SU-DHL-6 (cell line): ENCODE results near the gene RAD51B.

ENCODE experiments used
- H2AFZ ChIP-seq: fragments of 200-600 bp; sonication (generic); 2 replicates; pipeline ENCODE4 v1.6.1; 2014; ENCODE audit warnings: low read depth, mild to moderate bottlenecking, moderate library complexity, mixed read lengths, antibody characterized with exemption, low read length; ENCODE audit not compliant: severe bottlenecking
- H3F3A ChIP-seq: fragments of 200-600 bp; shearing (Covaris generic); 2 replicates; pipeline ENCODE4 v1.6.0; 2016; ENCODE audit warnings: antibody characterized with exemption, mild to moderate bottlenecking; ENCODE audit not compliant: insufficient read depth
- H3K27ac ChIP-seq: fragments of 200-600 bp; sonication (generic); 2 replicates; pipeline ENCODE4 v1.5.1; 2016; ENCODE audit warnings: low read depth, mild to moderate bottlenecking, low read length, moderate library complexity, mixed read lengths
- H3K27me3 ChIP-seq: fragments of 200-600 bp; sonication (generic), shearing (Covaris generic); 2 replicates; pipeline ENCODE4 v1.6.0; 2014; ENCODE audit warnings: mild to moderate bottlenecking, low read length
- H3K36me3 ChIP-seq: fragments of 200-600 bp; sonication (generic); 2 replicates; pipeline ENCODE4 v1.6.1; 2014; ENCODE audit warnings: mild to moderate bottlenecking, low read length, mixed read lengths
- H3K4me2 ChIP-seq: fragments of 300-600, 200-600 bp; shearing (Covaris generic), sonication (generic); 2 replicates; pipeline ENCODE4 v1.6.0; 2014; ENCODE audit warnings: low read length, low read depth, mild to moderate bottlenecking; ENCODE audit not compliant: poor library complexity, severe bottlenecking
- H3K4me3 ChIP-seq: fragments of 200-600 bp; sonication (generic); 2 replicates; pipeline ENCODE4 v1.5.1; 2014; ENCODE audit warnings: antibody characterized with exemption, low read length, mild to moderate bottlenecking, mixed read lengths; ENCODE audit not compliant: insufficient read depth, poor library complexity, severe bottlenecking
- H3K79me2 ChIP-seq: fragments of 200-600 bp; sonication (generic); 2 replicates; pipeline ENCODE4 v1.6.1; 2014; ENCODE audit warnings: mild to moderate bottlenecking, low read length, moderate library complexity; ENCODE audit not compliant: insufficient read depth
- H3K9ac ChIP-seq: fragments of 200-600 bp; sonication (generic); 2 replicates; pipeline ENCODE4 v1.7.0; 2014; ENCODE audit warnings: mild to moderate bottlenecking, low read length
- H3K9me2 ChIP-seq: fragments of 200-600 bp; sonication (generic); replicated peaks from 2 replicates; pipeline ENCODE4 v1.6.1; 2014; ENCODE audit warnings: low read length; ENCODE audit not compliant: insufficient read depth
- H3K9me3 ChIP-seq: fragments of 200-600 bp; sonication (generic); 2 replicates; pipeline ENCODE4 v1.6.1; 2014; ENCODE audit warnings: low read length, mixed read lengths; ENCODE audit not compliant: insufficient read depth
- H4K20me1 ChIP-seq: fragments of 200-600 bp; sonication (generic); 2 replicates; pipeline ENCODE4 v1.6.1; 2014; ENCODE audit warnings: low read depth, mild to moderate bottlenecking, antibody characterized with exemption, low read length, moderate library complexity, mixed read lengths
- CTCF ChIP-seq: fragments of 200-600 bp; sonication (generic); IDR thresholded peaks from one replicate; pipeline ENCODE4 v1.5.1; 2017; ENCODE audit warnings: antibody characterized with exemption, mild to moderate bottlenecking, low read length, moderate library complexity; ENCODE audit not compliant: insufficient read depth, poor library complexity, severe bottlenecking
- EZH2phosphoT487 ChIP-seq: fragments of 200-600 bp; sonication (generic), shearing (Covaris generic); conservative IDR thresholded peaks from 2 replicates; pipeline ENCODE4 v1.6.1; 2018; ENCODE audit warnings: mild to moderate bottlenecking, antibody characterized with exemption, low read length, moderate library complexity, mixed read lengths

RAD51B gene

GRCh38 chr14:68522510-68523325 is 703.1 kb downstream of the RAD51B start:
- no peak overlapping the region for H3K27ac ChIP-seq
- H3F3A ChIP-seq, result no peaks in the 10 kb centered on the region
- H4K20me1 ChIP-seq, result no peaks in the 10 kb centered on the region
- no peak overlapping the region for H3K4me3 ChIP-seq
- H3K4me2 ChIP-seq, result no peak overlapping the region
- no peak overlapping the region for H3K9ac ChIP-seq
- no peak overlapping the region for H2AFZ ChIP-seq
- no peaks in the 10 kb centered on the region for H3K9me2 ChIP-seq
- no peaks in the 10 kb centered on the region for H3K9me3 ChIP-seq
- no peaks in the 10 kb centered on the region for H3K27me3 ChIP-seq
- TF ChIP-seq EZH2phosphoT487 (no peak), CTCF (no peak)
- no peaks in the 10 kb centered on the region for H3K79me2 ChIP-seq
- no peaks in the 10 kb centered on the region for H3K36me3 ChIP-seq

GRCh38 chr14:68523326-68523610 is 703.7 kb downstream of the RAD51B start:
- no peak for TF ChIP-seq EZH2phosphoT487
- TF ChIP-seq CTCF, result no peak
- Histone ChIP-seq H3K27ac (no peak overlapping the region), H3K9me2 (no peaks in the 10 kb centered on the region), H3K4me3 (no peak overlapping the region), H3K27me3 (no peaks in the 10 kb centered on the region), H3K4me2 (no peak overlapping the region), H4K20me1 (no peaks in the 10 kb centered on the region), H3K36me3 (no peaks in the 10 kb centered on the region), H3K9ac (no peak overlapping the region), H3F3A (no peaks in the 10 kb centered on the region), H3K9me3 (no peaks in the 10 kb centered on the region), H2AFZ (no peak overlapping the region), H3K79me2 (no peaks in the 10 kb centered on the region)

GRCh38 chr14:68523989-68524725 is 704.6 kb downstream of the RAD51B start:
- Histone ChIP-seq H3K27ac (no peak overlapping the region), H3K27me3 (no peaks in the 10 kb centered on the region), H3K79me2 (no peaks in the 10 kb centered on the region), H3K9me3 (peaks cover 2% of the 10 kb centered on the region; the same call in 1 of the 2 replicates), H3K9ac (no peak overlapping the region), H4K20me1 (no peaks in the 10 kb centered on the region), H3K4me2 (no peak overlapping the region), H3K4me3 (no peak overlapping the region), H3F3A (no peaks in the 10 kb centered on the region), H3K36me3 (peaks cover under 1% of the 10 kb centered on the region; the same call in 1 of the 2 replicates), H2AFZ (no peak overlapping the region), H3K9me2 (no peaks in the 10 kb centered on the region)
- TF ChIP-seq CTCF, result no peak
- no peak for TF ChIP-seq EZH2phosphoT487
